NCI-H82 (cell line): ENCODE results near the gene STEAP1B.

Experiments used
- DNase-seq: peaks from one replicate; lab custom pipeline; 2025; lab: John Stamatoyannopoulos, UW

The STEAP1B gene

GRCh38 chr7:22371878-22372277 lies 128.1 kb downstream of the STEAP1B start:
- no peak for DNase-seq
